Panc1 (cell line): ENCODE measurements around the gene SGO2.

Source experiments
- TF ChIP-seq, protein P1 (sequence below): fragments of 450-650 bp; IDR thresholded peaks from 2 replicates; pipeline ENCODE4 v1.5.1; 2017; ENCODE audit warnings: mild to moderate bottlenecking
- TF ChIP-seq, protein P2 (sequence below), 2 experiments: IDR thresholded peaks; 2 replicates each; pipeline ENCODE4 v1.6.1; 2011 to 2012; ENCODE audit warnings: low read depth in 2 of 2, control low read depth in 1 of 2, low read length in 1 of 2, mild to moderate bottlenecking in 1 of 2, moderate library complexity in 1 of 2; ENCODE audit not compliant: insufficient read depth in 1 of 2

DNA sequence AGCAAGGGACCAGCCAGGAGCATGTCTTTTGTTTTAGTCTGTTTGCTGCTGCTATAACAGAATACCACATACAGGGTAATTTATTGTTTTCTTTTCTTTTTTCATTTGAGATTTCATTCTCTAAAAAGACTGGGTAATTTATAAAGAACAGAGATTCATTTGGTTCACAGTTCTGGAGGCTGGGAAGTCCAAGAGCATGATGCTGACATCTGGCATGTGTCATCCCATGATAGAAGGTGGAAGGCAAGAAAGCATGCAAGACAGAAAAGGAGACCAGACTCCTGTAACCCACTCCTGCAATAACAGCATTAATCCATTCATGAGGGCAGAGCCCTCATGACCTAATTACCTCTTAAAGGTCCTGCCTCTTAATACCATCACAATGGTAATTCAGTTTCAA, 14.8 kb downstream of the SGO2 start:
- TF ChIP-seq, protein P1, sequence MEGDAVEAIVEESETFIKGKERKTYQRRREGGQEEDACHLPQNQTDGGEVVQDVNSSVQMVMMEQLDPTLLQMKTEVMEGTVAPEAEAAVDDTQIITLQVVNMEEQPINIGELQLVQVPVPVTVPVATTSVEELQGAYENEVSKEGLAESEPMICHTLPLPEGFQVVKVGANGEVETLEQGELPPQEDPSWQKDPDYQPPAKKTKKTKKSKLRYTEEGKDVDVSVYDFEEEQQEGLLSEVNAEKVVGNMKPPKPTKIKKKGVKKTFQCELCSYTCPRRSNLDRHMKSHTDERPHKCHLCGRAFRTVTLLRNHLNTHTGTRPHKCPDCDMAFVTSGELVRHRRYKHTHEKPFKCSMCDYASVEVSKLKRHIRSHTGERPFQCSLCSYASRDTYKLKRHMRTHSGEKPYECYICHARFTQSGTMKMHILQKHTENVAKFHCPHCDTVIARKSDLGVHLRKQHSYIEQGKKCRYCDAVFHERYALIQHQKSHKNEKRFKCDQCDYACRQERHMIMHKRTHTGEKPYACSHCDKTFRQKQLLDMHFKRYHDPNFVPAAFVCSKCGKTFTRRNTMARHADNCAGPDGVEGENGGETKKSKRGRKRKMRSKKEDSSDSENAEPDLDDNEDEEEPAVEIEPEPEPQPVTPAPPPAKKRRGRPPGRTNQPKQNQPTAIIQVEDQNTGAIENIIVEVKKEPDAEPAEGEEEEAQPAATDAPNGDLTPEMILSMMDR: no peak
- TF ChIP-seq, protein P2, sequence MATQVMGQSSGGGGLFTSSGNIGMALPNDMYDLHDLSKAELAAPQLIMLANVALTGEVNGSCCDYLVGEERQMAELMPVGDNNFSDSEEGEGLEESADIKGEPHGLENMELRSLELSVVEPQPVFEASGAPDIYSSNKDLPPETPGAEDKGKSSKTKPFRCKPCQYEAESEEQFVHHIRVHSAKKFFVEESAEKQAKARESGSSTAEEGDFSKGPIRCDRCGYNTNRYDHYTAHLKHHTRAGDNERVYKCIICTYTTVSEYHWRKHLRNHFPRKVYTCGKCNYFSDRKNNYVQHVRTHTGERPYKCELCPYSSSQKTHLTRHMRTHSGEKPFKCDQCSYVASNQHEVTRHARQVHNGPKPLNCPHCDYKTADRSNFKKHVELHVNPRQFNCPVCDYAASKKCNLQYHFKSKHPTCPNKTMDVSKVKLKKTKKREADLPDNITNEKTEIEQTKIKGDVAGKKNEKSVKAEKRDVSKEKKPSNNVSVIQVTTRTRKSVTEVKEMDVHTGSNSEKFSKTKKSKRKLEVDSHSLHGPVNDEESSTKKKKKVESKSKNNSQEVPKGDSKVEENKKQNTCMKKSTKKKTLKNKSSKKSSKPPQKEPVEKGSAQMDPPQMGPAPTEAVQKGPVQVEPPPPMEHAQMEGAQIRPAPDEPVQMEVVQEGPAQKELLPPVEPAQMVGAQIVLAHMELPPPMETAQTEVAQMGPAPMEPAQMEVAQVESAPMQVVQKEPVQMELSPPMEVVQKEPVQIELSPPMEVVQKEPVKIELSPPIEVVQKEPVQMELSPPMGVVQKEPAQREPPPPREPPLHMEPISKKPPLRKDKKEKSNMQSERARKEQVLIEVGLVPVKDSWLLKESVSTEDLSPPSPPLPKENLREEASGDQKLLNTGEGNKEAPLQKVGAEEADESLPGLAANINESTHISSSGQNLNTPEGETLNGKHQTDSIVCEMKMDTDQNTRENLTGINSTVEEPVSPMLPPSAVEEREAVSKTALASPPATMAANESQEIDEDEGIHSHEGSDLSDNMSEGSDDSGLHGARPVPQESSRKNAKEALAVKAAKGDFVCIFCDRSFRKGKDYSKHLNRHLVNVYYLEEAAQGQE (IDR thresholded peaks at IDR 0.05; ENCODE audit: insufficient read depth in 1 of 2, low read depth in 2 of 2, low read length in 1 of 2): no peak
